Measurements from ENCODE around the gene CACNA1E.

The CACNA1E gene

GRCh38 chr1:181730606-181731005 is 247.3 kb downstream of the CACNA1E start:
- no peak for ATAC-seq
- H3K4me3 Mint-ChIP-seq, result no peak overlapping the region

GRCh38 chr1:181732218-181732990 is 249.1 kb downstream of the CACNA1E start:
- no peak for ATAC-seq
- H3K9me3 Mint-ChIP-seq, result no peaks in the 10 kb centered on the region
- DNase-seq, result no peak

More at GRCh38 chr1:181730606-181731005, 247.3 kb downstream of the CACNA1E start:
- Mint-ChIP-seq H3K36me3 (ENCODE audit: low read depth) (no peaks in the 10 kb centered on the region), H3K4me1 (no peaks in the 10 kb centered on the region), H3K9me3 (no peaks in the 10 kb centered on the region), H3K27ac (no peak overlapping the region), H3K27me3 (peaks cover 4% of the 10 kb centered on the region)
- no peak for DNase-seq

GRCh38 chr1:181733486-181733885 is 250.2 kb downstream of the CACNA1E start:
- no peak overlapping the region for H3K27ac Mint-ChIP-seq
- no peaks in the 10 kb centered on the region for H3K36me3 Mint-ChIP-seq (ENCODE audit: low read depth)
- H3K9me3 Mint-ChIP-seq, result no peaks in the 10 kb centered on the region
- DNase-seq (no peak), ATAC-seq (peak; percentile 18)
- H3K4me1 Mint-ChIP-seq, result no peaks in the 10 kb centered on the region
- H3K4me3 Mint-ChIP-seq, result no peak overlapping the region
- H3K27me3 Mint-ChIP-seq, result peaks cover 2% of the 10 kb centered on the region

More at GRCh38 chr1:181732218-181732990, 249.1 kb downstream of the CACNA1E start:
- H3K27ac Mint-ChIP-seq, result no peak overlapping the region
- H3K4me1 Mint-ChIP-seq, result no peaks in the 10 kb centered on the region
- H3K4me3 Mint-ChIP-seq, result no peak overlapping the region
- no peaks in the 10 kb centered on the region for H3K36me3 Mint-ChIP-seq (ENCODE audit: low read depth)
- peaks cover 2% of the 10 kb centered on the region for H3K27me3 Mint-ChIP-seq

- DNase-seq (no peak), ATAC-seq (no peak)
- H3K4me1 Mint-ChIP-seq, result no peaks in the 10 kb centered on the region
Measured at GRCh38 chr1:181737056-181737455, 253.7 kb downstream of the CACNA1E start.

GRCh38 chr1:181739214-181739613 is 255.9 kb downstream of the CACNA1E start:
- peaks cover 5% of the 10 kb centered on the region for H3K27me3 Mint-ChIP-seq
- no peaks in the 10 kb centered on the region for H3K4me1 Mint-ChIP-seq
- DNase-seq (no peak), ATAC-seq (no peak)
- no peak overlapping the region for H3K27ac Mint-ChIP-seq
- no peaks in the 10 kb centered on the region for H3K36me3 Mint-ChIP-seq (ENCODE audit: low read depth)
- H3K9me3 Mint-ChIP-seq, result no peaks in the 10 kb centered on the region
- H3K4me3 Mint-ChIP-seq, result no peak overlapping the region

More at GRCh38 chr1:181737056-181737455, 253.7 kb downstream of the CACNA1E start:
- peaks cover 2% of the 10 kb centered on the region for H3K27me3 Mint-ChIP-seq
- no peaks in the 10 kb centered on the region for H3K36me3 Mint-ChIP-seq (ENCODE audit: low read depth)
- H3K27ac Mint-ChIP-seq, result no peak overlapping the region
- no peak overlapping the region for H3K4me3 Mint-ChIP-seq
- H3K9me3 Mint-ChIP-seq, result no peaks in the 10 kb centered on the region

- DNase-seq (no peak), ATAC-seq (no peak)
- peaks cover 3% of the 10 kb centered on the region for H3K27me3 Mint-ChIP-seq
- H3K27ac Mint-ChIP-seq, result no peak overlapping the region
- no peaks in the 10 kb centered on the region for H3K9me3 Mint-ChIP-seq
- H3K36me3 Mint-ChIP-seq (ENCODE audit: low read depth), result no peaks in the 10 kb centered on the region
- H3K4me1 Mint-ChIP-seq, result no peaks in the 10 kb centered on the region
- no peak overlapping the region for H3K4me3 Mint-ChIP-seq
Measured at GRCh38 chr1:181742426-181742825, 259.1 kb downstream of the CACNA1E start.

- Mint-ChIP-seq H3K36me3 (ENCODE audit: low read depth) (no peaks in the 10 kb centered on the region), H3K27me3 (peaks cover 3% of the 10 kb centered on the region), H3K27ac (no peak overlapping the region), H3K4me3 (no peak overlapping the region), H3K9me3 (no peaks in the 10 kb centered on the region), H3K4me1 (no peaks in the 10 kb centered on the region)
- no peak for ATAC-seq
- DNase-seq, result no peak
Measured at GRCh38 chr1:181743878-181744312, 260.6 kb downstream of the CACNA1E start.

GRCh38 chr1:181746224-181746623 is 262.9 kb downstream of the CACNA1E start:
- Mint-ChIP-seq H3K4me3 (no peak overlapping the region), H3K27me3 (peaks cover 3% of the 10 kb centered on the region), H3K9me3 (no peaks in the 10 kb centered on the region), H3K36me3 (ENCODE audit: low read depth) (no peaks in the 10 kb centered on the region), H3K4me1 (no peaks in the 10 kb centered on the region), H3K27ac (no peak overlapping the region)
- DNase-seq, result no peak
- ATAC-seq, result no peak

GRCh38 chr1:181748013-181748412 is 264.7 kb downstream of the CACNA1E start:
- Mint-ChIP-seq H3K27me3 (peaks cover 3% of the 10 kb centered on the region), H3K4me3 (no peak overlapping the region), H3K9me3 (no peaks in the 10 kb centered on the region), H3K36me3 (ENCODE audit: low read depth) (no peaks in the 10 kb centered on the region), H3K27ac (no peak overlapping the region), H3K4me1 (no peaks in the 10 kb centered on the region)
- no peak for ATAC-seq
- no peak for DNase-seq

- Mint-ChIP-seq H3K4me3 (no peak overlapping the region), H3K4me1 (no peaks in the 10 kb centered on the region)
- ATAC-seq, result no peak
Measured at GRCh38 chr1:181754103-181754502, 270.8 kb downstream of the CACNA1E start.

GRCh38 chr1:181759481-181759880 is 276.2 kb downstream of the CACNA1E start:
- Mint-ChIP-seq H3K27ac (no peak overlapping the region), H3K4me1 (no peaks in the 10 kb centered on the region), H3K27me3 (peaks cover 3% of the 10 kb centered on the region), H3K9me3 (no peaks in the 10 kb centered on the region), H3K4me3 (no peak overlapping the region), H3K36me3 (ENCODE audit: low read depth) (no peaks in the 10 kb centered on the region)
- no peak for DNase-seq
- no peak for ATAC-seq

More at GRCh38 chr1:181754103-181754502, 270.8 kb downstream of the CACNA1E start:
- no peaks in the 10 kb centered on the region for H3K36me3 Mint-ChIP-seq (ENCODE audit: low read depth)
- no peak overlapping the region for H3K27ac Mint-ChIP-seq
- H3K27me3 Mint-ChIP-seq, result no peaks in the 10 kb centered on the region
- H3K9me3 Mint-ChIP-seq, result no peaks in the 10 kb centered on the region
- no peak for DNase-seq

- no peaks in the 10 kb centered on the region for H3K9me3 Mint-ChIP-seq
- DNase-seq (no peak), ATAC-seq (no peak)
- H3K36me3 Mint-ChIP-seq (ENCODE audit: low read depth), result no peaks in the 10 kb centered on the region
- H3K27ac Mint-ChIP-seq, result no peak overlapping the region
- peaks cover 3% of the 10 kb centered on the region for H3K27me3 Mint-ChIP-seq
- no peak overlapping the region for H3K4me3 Mint-ChIP-seq
- H3K4me1 Mint-ChIP-seq, result no peaks in the 10 kb centered on the region
Measured at GRCh38 chr1:181763736-181764135, 280.4 kb downstream of the CACNA1E start.

- ATAC-seq (no peak), DNase-seq (no peak)
- no peaks in the 10 kb centered on the region for H3K27me3 Mint-ChIP-seq
- no peaks in the 10 kb centered on the region for H3K4me1 Mint-ChIP-seq
- no peak overlapping the region for H3K4me3 Mint-ChIP-seq
- no peak overlapping the region for H3K27ac Mint-ChIP-seq
- H3K9me3 Mint-ChIP-seq, result no peaks in the 10 kb centered on the region
- no peaks in the 10 kb centered on the region for H3K36me3 Mint-ChIP-seq (ENCODE audit: low read depth)
Measured at GRCh38 chr1:181765451-181766026, 282.2 kb downstream of the CACNA1E start.

- Mint-ChIP-seq H3K9me3 (no peaks in the 10 kb centered on the region), H3K27me3 (peaks cover 4% of the 10 kb centered on the region), H3K36me3 (ENCODE audit: low read depth) (no peaks in the 10 kb centered on the region), H3K27ac (no peak overlapping the region), H3K4me1 (no peaks in the 10 kb centered on the region), H3K4me3 (no peak overlapping the region)
- ATAC-seq (no peak), DNase-seq (no peak)
Measured at GRCh38 chr1:181767001-181767708, 283.8 kb downstream of the CACNA1E start.
